ENCODE data around the gene DPP6.

The DPP6 gene

DNA sequence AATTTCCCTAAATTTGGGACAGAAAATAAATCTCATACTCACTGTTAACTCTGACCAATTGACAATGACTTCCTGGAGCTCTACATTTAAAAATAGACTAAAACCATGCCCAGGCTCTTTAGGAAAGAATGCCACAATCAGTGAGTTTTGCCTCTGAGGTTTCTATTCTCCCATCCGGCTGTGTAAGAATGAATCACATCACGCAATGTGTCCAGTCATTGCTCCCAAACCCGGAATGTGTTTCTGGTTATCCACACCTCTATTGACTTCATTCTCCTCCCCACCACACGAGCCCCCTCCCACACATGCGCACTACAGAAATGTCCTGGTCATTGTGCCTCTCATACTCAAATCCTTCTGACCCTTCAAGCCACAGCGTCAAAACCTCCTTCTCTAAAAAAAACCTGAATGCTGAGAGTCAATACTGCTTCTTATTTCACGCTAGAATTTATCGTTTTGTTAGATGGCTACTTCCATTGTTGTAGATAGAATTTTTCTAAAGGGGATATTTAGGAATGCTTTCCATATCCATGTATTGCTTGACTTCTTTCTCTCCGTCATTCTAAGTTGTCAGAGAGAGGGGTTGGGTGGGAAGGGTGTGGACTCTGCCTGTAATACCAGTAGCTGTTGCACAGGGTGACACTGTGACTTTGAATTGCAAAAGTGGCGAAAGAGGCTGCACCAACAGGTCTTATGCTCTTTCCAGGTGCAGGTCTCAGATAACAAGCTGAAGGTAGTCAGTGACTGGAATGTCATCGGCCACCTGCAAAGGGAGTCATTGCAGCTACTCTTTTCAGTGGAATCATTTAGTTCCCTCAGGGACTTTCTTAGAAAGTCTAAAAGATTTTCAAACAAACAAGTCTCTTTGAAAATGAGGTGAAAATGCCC is 594.2 kb downstream of the DPP6 start:
- H3K4me1 ChIP-seq, result no peaks in the 10 kb centered on the region

GRCh38 chr7:154647625-154648024 is 595.4 kb downstream of the DPP6 start:
- no peak overlapping the region for H3K4me3 ChIP-seq (ENCODE audit: low read depth, low read length)
- no peaks in the 10 kb centered on the region for H3K4me1 ChIP-seq
- H3K36me3 ChIP-seq, result no peaks in the 10 kb centered on the region; the same call in 1 of the 2 replicates
- H3K9me3 ChIP-seq, result peaks cover 8% of the 10 kb centered on the region
- H3K27me3 ChIP-seq, result no peaks in the 10 kb centered on the region
- TF ChIP-seq, protein P1, sequence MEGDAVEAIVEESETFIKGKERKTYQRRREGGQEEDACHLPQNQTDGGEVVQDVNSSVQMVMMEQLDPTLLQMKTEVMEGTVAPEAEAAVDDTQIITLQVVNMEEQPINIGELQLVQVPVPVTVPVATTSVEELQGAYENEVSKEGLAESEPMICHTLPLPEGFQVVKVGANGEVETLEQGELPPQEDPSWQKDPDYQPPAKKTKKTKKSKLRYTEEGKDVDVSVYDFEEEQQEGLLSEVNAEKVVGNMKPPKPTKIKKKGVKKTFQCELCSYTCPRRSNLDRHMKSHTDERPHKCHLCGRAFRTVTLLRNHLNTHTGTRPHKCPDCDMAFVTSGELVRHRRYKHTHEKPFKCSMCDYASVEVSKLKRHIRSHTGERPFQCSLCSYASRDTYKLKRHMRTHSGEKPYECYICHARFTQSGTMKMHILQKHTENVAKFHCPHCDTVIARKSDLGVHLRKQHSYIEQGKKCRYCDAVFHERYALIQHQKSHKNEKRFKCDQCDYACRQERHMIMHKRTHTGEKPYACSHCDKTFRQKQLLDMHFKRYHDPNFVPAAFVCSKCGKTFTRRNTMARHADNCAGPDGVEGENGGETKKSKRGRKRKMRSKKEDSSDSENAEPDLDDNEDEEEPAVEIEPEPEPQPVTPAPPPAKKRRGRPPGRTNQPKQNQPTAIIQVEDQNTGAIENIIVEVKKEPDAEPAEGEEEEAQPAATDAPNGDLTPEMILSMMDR (IDR thresholded peaks at IDR 0.05; ENCODE audit: low read depth, low read length), result no peak
- no peak for DNase-seq

More for the DNA sequence above, 594.2 kb downstream of the DPP6 start:
- DNase-seq, result no peak
- H3K9me3 ChIP-seq, result peaks cover 8% of the 10 kb centered on the region
- H3K4me3 ChIP-seq (ENCODE audit: low read depth, low read length), result no peak overlapping the region
- H3K36me3 ChIP-seq, result no peaks in the 10 kb centered on the region; the same call in 1 of the 2 replicates
- TF ChIP-seq, protein P1 (IDR thresholded peaks at IDR 0.05; ENCODE audit: low read depth, low read length), result no peak
- no peaks in the 10 kb centered on the region for H3K27me3 ChIP-seq

GRCh38 chr7:154649015-154649414 is 596.8 kb downstream of the DPP6 start:
- no peaks in the 10 kb centered on the region; the same call in 1 of the 2 replicates for H3K36me3 ChIP-seq
- TF ChIP-seq, protein P1 (IDR thresholded peaks at IDR 0.05; ENCODE audit: low read depth, low read length), result no peak
- H3K9me3 ChIP-seq, result peaks cover 8% of the 10 kb centered on the region
- DNase-seq, result no peak
- no peaks in the 10 kb centered on the region for H3K27me3 ChIP-seq
- no peak overlapping the region for H3K4me3 ChIP-seq (ENCODE audit: low read depth, low read length)
- H3K4me1 ChIP-seq, result no peaks in the 10 kb centered on the region

- Histone ChIP-seq H3K4me1 (no peaks in the 10 kb centered on the region), H3K4me3 (ENCODE audit: low read depth, low read length) (no peak overlapping the region), H3K9me3 (peaks cover 8% of the 10 kb centered on the region), H3K27me3 (no peaks in the 10 kb centered on the region), H3K36me3 (no peaks in the 10 kb centered on the region; the same call in 1 of the 2 replicates)
- TF ChIP-seq, protein P1 (IDR thresholded peaks at IDR 0.05; ENCODE audit: low read depth, low read length), result no peak
- DNase-seq, result no peak
Observed at GRCh38 chr7:154649434-154649833, 597.2 kb downstream of the DPP6 start.

GRCh38 chr7:154650275-154650674 is 598.1 kb downstream of the DPP6 start:
- TF ChIP-seq, protein P1 (IDR thresholded peaks at IDR 0.05; ENCODE audit: low read depth, low read length), result no peak
- peaks cover 8% of the 10 kb centered on the region for H3K9me3 ChIP-seq
- no peaks in the 10 kb centered on the region; the same call in 1 of the 2 replicates for H3K36me3 ChIP-seq

DNA sequence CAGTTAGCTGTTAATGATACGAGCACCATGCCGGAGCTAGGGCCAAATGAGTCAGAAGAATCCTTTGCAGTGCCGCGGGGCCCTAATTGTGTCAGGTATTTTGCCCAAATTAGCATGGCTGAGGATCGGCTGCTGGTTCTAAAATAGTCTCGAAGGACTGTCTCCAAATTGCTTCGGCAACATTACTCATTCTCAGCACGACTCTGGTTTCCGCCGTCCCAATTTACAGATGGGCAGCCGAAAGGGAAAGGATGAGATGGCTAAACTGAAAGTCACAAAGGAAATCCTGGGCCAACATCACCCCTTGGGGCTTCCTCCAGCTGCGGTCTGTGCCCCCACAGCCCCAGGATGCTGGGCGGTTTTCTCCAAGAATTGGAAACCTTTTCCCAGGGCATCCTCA is 599.3 kb downstream of the DPP6 start:
- TF ChIP-seq, protein P1 (IDR thresholded peaks at IDR 0.05; ENCODE audit: low read depth, low read length), result no peak

More at GRCh38 chr7:154650275-154650674, 598.1 kb downstream of the DPP6 start:
- DNase-seq, result no peak
- H3K4me1 ChIP-seq, result no peaks in the 10 kb centered on the region
- H3K27me3 ChIP-seq, result no peaks in the 10 kb centered on the region
- H3K4me3 ChIP-seq (ENCODE audit: low read depth, low read length), result no peak overlapping the region

More for the DNA sequence above, 599.3 kb downstream of the DPP6 start:
- no peak overlapping the region for H3K4me3 ChIP-seq (ENCODE audit: low read depth, low read length)
- no peaks in the 10 kb centered on the region for H3K4me1 ChIP-seq
- H3K9me3 ChIP-seq, result peaks cover 8% of the 10 kb centered on the region
- no peaks in the 10 kb centered on the region for H3K27me3 ChIP-seq
- no peaks in the 10 kb centered on the region for H3K36me3 ChIP-seq
- no peak for DNase-seq

Data from BE2C (cell line).